MM.1S (cell line): ENCODE results near the gene GBP1.
A peak's percentile ranks its signal among the peaks of the same experiment; 100 is the strongest.
"Not testable (repeated sequence)": the region's sequence is repeated elsewhere in the genome, so short reads cannot be mapped to it uniquely, and the experiment has no call there.

ENCODE experiments used
- DNase-seq: peaks from one replicate; pipeline ENCODE4 v3.0.0-alpha.2; 2015
- H2AFZ ChIP-seq: fragments of 300-600 bp; sonication (generic); 2 replicates; pipeline ENCODE4 v1.6.0; 2016; ENCODE audit warnings: antibody characterized with exemption, low read length
- H3F3A ChIP-seq: fragments of 300-600 bp; sonication (generic); 2 replicates; pipeline ENCODE4 v1.6.1; 2016; ENCODE audit warnings: mild to moderate bottlenecking, antibody characterized with exemption, low read length, moderate library complexity, mixed read lengths; ENCODE audit not compliant: insufficient read depth
- H3K27ac ChIP-seq: fragments of 300-600 bp; sonication (generic); 2 replicates; pipeline ENCODE4 v1.5.1; 2016; ENCODE audit warnings: mild to moderate bottlenecking, low read length
- H3K27me3 ChIP-seq: fragments of 300-600 bp; sonication (generic); replicated peaks from 2 replicates; pipeline ENCODE4 v1.6.0; 2016; ENCODE audit warnings: low read length; ENCODE audit not compliant: insufficient read depth
- H3K36me3 ChIP-seq: fragments of 300-600 bp; sonication (generic); replicated peaks from 2 replicates; pipeline ENCODE4 v1.6.1; 2016; ENCODE audit warnings: mild to moderate bottlenecking, low read length, mixed read lengths; ENCODE audit not compliant: insufficient read depth
- H3K4me1 ChIP-seq: fragments of 300-600 bp; sonication (generic); 2 replicates; pipeline ENCODE4 v1.6.1; 2016; ENCODE audit warnings: low read length, mixed read lengths
- H3K4me2 ChIP-seq: fragments of 300-600 bp; sonication (generic); 2 replicates; pipeline ENCODE4 v1.6.0; 2016; ENCODE audit warnings: low read depth, low read length
- H3K4me3 ChIP-seq: fragments of 300-600 bp; sonication (generic); 2 replicates; pipeline ENCODE4 v1.5.1; 2016; ENCODE audit warnings: low read length, mixed read lengths
- H3K79me2 ChIP-seq: fragments of 300-600 bp; sonication (generic); 2 replicates; pipeline ENCODE4 v1.6.1; 2016; ENCODE audit warnings: mixed run types, low read length, mixed read lengths
- H3K9ac ChIP-seq: fragments of 300-600 bp; sonication (generic); 2 replicates; pipeline ENCODE4 v1.6.1; 2016; ENCODE audit warnings: low read length, mixed read lengths
- H3K9me2 ChIP-seq: fragments of 300-600 bp; sonication (generic); replicated peaks from 2 replicates; pipeline ENCODE4 v1.6.1; 2016; ENCODE audit warnings: mild to moderate bottlenecking, low read length, mixed read lengths; ENCODE audit not compliant: insufficient read depth
- H3K9me3 ChIP-seq: fragments of 300-600 bp; sonication (generic); replicated peaks from 2 replicates; pipeline ENCODE4 v1.6.1; 2016; ENCODE audit warnings: mild to moderate bottlenecking, low read length, mixed read lengths; ENCODE audit not compliant: insufficient read depth
- H4K20me1 ChIP-seq: fragments of 300-600 bp; sonication (generic); 2 replicates; pipeline ENCODE4 v1.6.1; 2016; ENCODE audit warnings: mild to moderate bottlenecking, low read length, moderate library complexity, mixed read lengths; ENCODE audit not compliant: insufficient read depth
- CTCF ChIP-seq: fragments of 300-600 bp; sonication (generic); IDR thresholded peaks from 2 replicates; pipeline ENCODE4 v1.5.1; 2016; ENCODE audit warnings: antibody characterized with exemption, low read length, mixed read lengths
- EZH2 ChIP-seq: fragments of 300-600 bp; sonication (generic); optimal IDR thresholded peaks from 2 replicates; pipeline ENCODE3; 2017; ENCODE audit warnings: low read depth, mild to moderate bottlenecking, antibody characterized with exemption, low read length, mixed read lengths
- EZH2phosphoT487 ChIP-seq: fragments of 300-600 bp; sonication (generic); IDR thresholded peaks from 2 replicates; pipeline ENCODE4 v1.6.1; 2018; ENCODE audit warnings: antibody characterized with exemption, low read length

The GBP1 gene

GRCh38 chr1:89022167-89022959, 42.6 kb downstream of the GBP1 start, which contains the start of gene GBP3:
TSS of gene GBP3 (minus strand) at chr1:89022866. CDS start at chr1:89020721, 2,145 bp downstream.
- peak within 1 kb of the TSS; percentile 64 for H3K9ac ChIP-seq
- peak within 1 kb of the TSS; percentile 84 for H3K4me2 ChIP-seq
- peak; percentile 78 for DNase-seq
- H3K4me3 ChIP-seq, result peak within 1 kb of the TSS; percentile 68
- no peaks in the 10 kb centered on the region for H4K20me1 ChIP-seq
- H3K79me2 ChIP-seq, result peaks cover 31% of the 10 kb centered on the region
- H2AFZ ChIP-seq, result peak within 1 kb of the TSS; percentile 88
- H3K36me3 ChIP-seq, result no peaks in the 10 kb centered on the region
- H3K4me1 ChIP-seq, result peaks cover 17% of the 10 kb centered on the region
- TF ChIP-seq EZH2phosphoT487 (no peak), CTCF (no peak), EZH2 (no peak)
- H3K9me3 ChIP-seq, result no peaks in the 10 kb centered on the region
- no peaks in the 10 kb centered on the region for H3K9me2 ChIP-seq
- no peaks in the 10 kb centered on the region for H3K27me3 ChIP-seq
- H3K27ac ChIP-seq, result peak within 1 kb of the TSS; percentile 79
- peaks cover 12% of the 10 kb centered on the region; the same call in 1 of the 2 replicates for H3F3A ChIP-seq

- H3K27me3 ChIP-seq, H3K27ac ChIP-seq, H3K9ac ChIP-seq, H3K9me2 ChIP-seq, H2AFZ ChIP-seq, H3K36me3 ChIP-seq, H3K9me3 ChIP-seq, H4K20me1 ChIP-seq, DNase-seq, H3K4me2 ChIP-seq, H3K4me3 ChIP-seq: not testable (repeated sequence)
- peaks cover 35% of the 10 kb centered on the region for H3K79me2 ChIP-seq
- peaks cover 17% of the 10 kb centered on the region for H3K4me1 ChIP-seq
- H3F3A ChIP-seq, result peaks cover 12% of the 10 kb centered on the region; the same call in 1 of the 2 replicates
Observed at GRCh38 chr1:89018318-89018717, 46.7 kb downstream of the GBP1 start.

- DNase-seq, result no peak
- H3K9me2 ChIP-seq, result no peaks in the 10 kb centered on the region
- no peak overlapping the region for H3K27ac ChIP-seq
- no peaks in the 10 kb centered on the region for H3K79me2 ChIP-seq
- H3K9ac ChIP-seq, result no peak overlapping the region
- peaks cover 6% of the 10 kb centered on the region; the same call in 1 of the 2 replicates for H3K36me3 ChIP-seq
- H3K4me3 ChIP-seq, result no peak overlapping the region
- H3F3A ChIP-seq, result no peaks in the 10 kb centered on the region
- no peaks in the 10 kb centered on the region for H3K27me3 ChIP-seq
- no peak for TF ChIP-seq EZH2phosphoT487
- no peak for TF ChIP-seq CTCF
- no peak for TF ChIP-seq EZH2
- no peak overlapping the region for H3K4me2 ChIP-seq
- no peaks in the 10 kb centered on the region for H3K9me3 ChIP-seq
- no peak overlapping the region for H2AFZ ChIP-seq
- no peaks in the 10 kb centered on the region for H3K4me1 ChIP-seq
- H4K20me1 ChIP-seq, result no peaks in the 10 kb centered on the region
Observed at GRCh38 chr1:89008511-89008910, 56.5 kb downstream of the GBP1 start.
